Mesenchymal stem cell (in vitro differentiated cells and primary cell): ENCODE measurements around the gene OR4B1.

ENCODE experiments used
- DNase-seq: peaks from one replicate; pipeline ENCODE4 v3.0.0-alpha.2; 2013
- H2AFZ ChIP-seq: one replicate; pipeline ENCODE4 v1.6.1; 2013; ENCODE audit warnings: low read depth, mild to moderate bottlenecking, control low read depth, inconsistent platforms, low read length, moderate library complexity
- H2AK5ac ChIP-seq: 2 replicates; pipeline ENCODE4 v1.6.1; 2013; ENCODE audit warnings: low read length, moderate library complexity, mild to moderate bottlenecking, inconsistent platforms; ENCODE audit not compliant: severe bottlenecking
- H2BK120ac ChIP-seq: one replicate; pipeline ENCODE4 v1.6.1; 2013; ENCODE audit warnings: low read depth, mild to moderate bottlenecking, inconsistent platforms, low read length, moderate library complexity
- H2BK12ac ChIP-seq, 2 experiments: one replicate each; pipeline ENCODE4 v1.6.1; 2013; ENCODE audit warnings: inconsistent platforms in 2 of 2, low read length in 2 of 2, mild to moderate bottlenecking in 2 of 2, moderate library complexity in 2 of 2, control low read depth in 1 of 2
- H2BK15ac ChIP-seq: one replicate; pipeline ENCODE4 v1.6.1; 2013; ENCODE audit warnings: mild to moderate bottlenecking, low read depth, inconsistent platforms; ENCODE audit not compliant: poor library complexity, severe bottlenecking
- H2BK5ac ChIP-seq: 2 replicates; pipeline ENCODE4 v1.6.1; 2013; ENCODE audit warnings: low read depth, mild to moderate bottlenecking, low read length, control low read depth, inconsistent platforms; ENCODE audit not compliant: poor library complexity, severe bottlenecking
- H3K14ac ChIP-seq, 2 experiments: one replicate each; pipeline ENCODE4 v1.6.1; 2013; ENCODE audit warnings: inconsistent platforms in 2 of 2, low read length in 2 of 2, control low read depth in 1 of 2, mild to moderate bottlenecking in 1 of 2, moderate library complexity in 1 of 2
- H3K18ac ChIP-seq, 2 experiments: one replicate each; pipeline ENCODE4 v1.6.1; 2013; ENCODE audit warnings: inconsistent platforms in 2 of 2, low read length in 2 of 2, control low read depth in 1 of 2, low read depth in 1 of 2, mild to moderate bottlenecking in 1 of 2
- H3K23ac ChIP-seq, 2 experiments: one replicate each; pipeline ENCODE4 v1.6.1; 2013; ENCODE audit warnings: inconsistent platforms in 2 of 2, low read length in 2 of 2, mild to moderate bottlenecking in 2 of 2, moderate library complexity in 2 of 2, control low read depth in 1 of 2
- H3K27ac ChIP-seq: 2 replicates; pipeline ENCODE4 v1.5.1; 2013; ENCODE audit warnings: mild to moderate bottlenecking, moderate library complexity, low read length, control low read depth, inconsistent platforms; ENCODE audit not compliant: poor library complexity, severe bottlenecking
- H3K27me3 ChIP-seq, 2 experiments: 2 replicates each; pipeline versions ENCODE4 v1.6.1 to v1.7.0; 2013; ENCODE audit warnings: low read length in 2 of 2, mild to moderate bottlenecking in 2 of 2, moderate library complexity in 2 of 2, control low read depth in 1 of 2, inconsistent platforms in 1 of 2; ENCODE audit not compliant: control insufficient read depth in 1 of 2, insufficient read depth in 1 of 2
- H3K36me3 ChIP-seq, 2 experiments: 2 replicates each; pipeline versions ENCODE4 v1.6.1 to v1.7.0; 2013; ENCODE audit warnings: low read length in 2 of 2, control low read depth in 1 of 2, inconsistent platforms in 1 of 2, low read depth in 1 of 2, mild to moderate bottlenecking in 1 of 2; ENCODE audit not compliant: insufficient read depth in 2 of 2, control insufficient read depth in 1 of 2
- H3K4ac ChIP-seq, 2 experiments: one replicate each; pipeline ENCODE4 v1.6.1; 2013; ENCODE audit warnings: inconsistent platforms in 2 of 2, low read length in 2 of 2, mild to moderate bottlenecking in 2 of 2, moderate library complexity in 2 of 2, control low read depth in 1 of 2, low read depth in 1 of 2
- H3K4me1 ChIP-seq: 2 replicates; pipeline ENCODE4 v1.6.1; 2013; ENCODE audit warnings: low read depth, low read length, control low read depth; ENCODE audit not compliant: control insufficient read depth, insufficient read depth
- H3K4me2 ChIP-seq: 2 replicates; pipeline ENCODE4 v1.6.1; 2013; ENCODE audit warnings: low read length, mild to moderate bottlenecking, inconsistent platforms; ENCODE audit not compliant: poor library complexity, severe bottlenecking
- H3K4me3 ChIP-seq, 2 experiments: 2 replicates each; pipeline versions ENCODE4 v1.5.1 to v1.7.0; 2013; ENCODE audit warnings: low read length in 2 of 2, mild to moderate bottlenecking in 2 of 2, control low read depth in 1 of 2, low read depth in 1 of 2; ENCODE audit not compliant: insufficient read depth in 1 of 2
- H3K79me1 ChIP-seq: replicated peaks from 2 replicates; pipeline ENCODE4 v1.6.1; 2013; ENCODE audit warnings: mild to moderate bottlenecking, control low read depth, low read length, inconsistent platforms; ENCODE audit not compliant: poor library complexity, severe bottlenecking
- H3K9ac ChIP-seq: 2 replicates; pipeline ENCODE4 v1.7.0; 2013; ENCODE audit warnings: mild to moderate bottlenecking, low read length, moderate library complexity
- H3K9me3 ChIP-seq: 2 replicates; pipeline ENCODE4 v1.7.0; 2013; ENCODE audit warnings: mild to moderate bottlenecking, low read length; ENCODE audit not compliant: control insufficient read depth
- H4K8ac ChIP-seq: one replicate; pipeline ENCODE4 v1.6.1; 2013; ENCODE audit warnings: inconsistent platforms, mild to moderate bottlenecking, low read length, moderate library complexity
- H4K91ac ChIP-seq: one replicate; pipeline ENCODE4 v1.6.1; 2013; ENCODE audit warnings: mild to moderate bottlenecking, low read length, inconsistent platforms
- WGBS: methylation state at CpG from one replicate; pipeline ENCODE4 v1.1.7; 2013; ENCODE audit warnings: mixed read lengths; 5-methylcytosine and 5-hydroxymethylcytosine counted together

The OR4B1 gene

GRCh38 chr11:48169717-48170116 lies 46.9 kb upstream of the OR4B1 start:
- H3K79me1 ChIP-seq: peaks cover 23% of the 10 kb centered on the region
- peak overlapping the region in 1 of 2 experiments; percentile 55 for H3K18ac ChIP-seq
- no peaks in the 10 kb centered on the region for H3K27me3 ChIP-seq
- H2BK12ac ChIP-seq: no peak overlapping the region
- 75% methylated on average over 7 of the region's 7 CpGs for WGBS
- no peak overlapping the region for H4K91ac ChIP-seq
- H3K14ac ChIP-seq: no peak overlapping the region
- H2AK5ac ChIP-seq: no peak overlapping the region
- H3K4me1 ChIP-seq: peaks cover 5% of the 10 kb centered on the region
- peak overlapping the region in 1 of 2 experiments; percentile 17 for H3K4ac ChIP-seq
- H3K27ac ChIP-seq: no peak overlapping the region
- H3K9ac ChIP-seq: no peak overlapping the region
- no peaks in the 10 kb centered on the region for H3K9me3 ChIP-seq
- H3K23ac ChIP-seq: no peak overlapping the region
- H3K36me3 ChIP-seq: peaks cover 4 to 34% of the 10 kb centered on the region in 2 experiments
- DNase-seq: peak; percentile 81
- H3K4me3 ChIP-seq: no peak overlapping the region
- H3K4me2 ChIP-seq: no peak overlapping the region
- no peak overlapping the region for H4K8ac ChIP-seq
- H2BK120ac ChIP-seq: no peak overlapping the region
- no peak overlapping the region for H2AFZ ChIP-seq
- no peak overlapping the region for H2BK15ac ChIP-seq
- no peak overlapping the region for H2BK5ac ChIP-seq

GRCh38 chr11:48170241-48171233 lies 46.1 kb upstream of the OR4B1 start:
- Histone ChIP-seq H3K27me3 (no peaks in the 10 kb centered on the region), H3K4me3 (no peak overlapping the region), H3K4me2 (no peak overlapping the region), H3K36me3 (peaks cover 0 to 33% of the 10 kb centered on the region in 2 experiments), H2BK5ac (no peak overlapping the region), H3K27ac (no peak overlapping the region), H2AK5ac (no peak overlapping the region), H3K9ac (peak overlapping the region; percentile 63), H3K79me1 (peaks cover 22% of the 10 kb centered on the region), H2BK12ac (no peak overlapping the region), H2BK15ac (no peak overlapping the region), H2BK120ac (no peak overlapping the region), H3K9me3 (no peaks in the 10 kb centered on the region), H4K91ac (no peak overlapping the region), H3K18ac (peak overlapping the region in 1 of 2 experiments; percentile 55), H3K4ac (peak overlapping the region in 1 of 2 experiments; percentile 17), H3K14ac (no peak overlapping the region), H4K8ac (peak overlapping the region; percentile 51), H3K4me1 (peaks cover 6% of the 10 kb centered on the region), H2AFZ (no peak overlapping the region), H3K23ac (no peak overlapping the region)
- whole genome bisulfite sequencing: 72% methylated on average over 9 of the region's 10 CpGs
- DNase-seq: peak; percentile 73

DNA sequence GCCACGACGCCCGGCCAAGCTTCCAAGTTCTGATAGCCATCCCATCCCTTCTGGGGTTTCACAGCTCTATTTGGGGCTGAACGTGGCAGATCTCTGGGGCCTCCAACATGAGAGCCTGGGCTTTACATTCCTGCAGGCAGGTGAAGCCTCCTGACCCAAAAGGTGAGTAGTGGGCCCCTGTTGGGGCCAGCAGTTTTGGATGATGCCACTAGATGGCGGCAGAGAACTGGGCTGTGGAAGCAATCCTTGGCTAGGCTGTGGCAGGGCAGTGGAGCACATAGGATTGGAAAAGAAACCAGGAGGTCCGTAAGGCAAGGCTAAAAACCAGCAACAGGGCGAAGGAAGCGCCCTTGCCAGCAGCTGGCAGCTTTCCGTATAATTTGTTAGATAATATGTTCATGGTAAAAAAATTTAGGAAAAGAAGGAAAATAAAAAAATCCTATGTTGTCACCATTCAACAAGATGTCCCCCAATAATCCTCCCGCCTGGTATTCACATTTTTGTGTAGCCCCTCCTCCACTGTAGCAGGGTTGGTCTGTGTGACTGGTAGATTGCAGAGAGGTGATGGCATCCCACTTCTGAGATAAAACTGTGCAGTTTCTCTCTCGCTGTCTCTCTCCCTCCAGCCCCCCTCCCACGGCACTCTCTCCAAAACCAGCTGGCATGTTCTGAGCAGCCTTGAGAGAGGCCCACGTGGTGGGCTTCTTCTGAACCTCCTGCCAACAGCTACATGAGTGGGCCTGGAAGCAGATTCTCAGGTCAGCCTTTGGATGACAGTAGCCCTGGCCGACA lies 43.6 kb upstream of the OR4B1 start:
- no peak overlapping the region for H2BK15ac ChIP-seq
- WGBS: 35% methylated on average over 12 of the region's 14 CpGs

GRCh38 chr11:48177661-48178060 lies 38.9 kb upstream of the OR4B1 start:
- H3K23ac ChIP-seq: no peak overlapping the region
- peaks cover 0 to 10% of the 10 kb centered on the region in 2 experiments for H3K36me3 ChIP-seq
- no peak overlapping the region for H2AFZ ChIP-seq
- no peak overlapping the region for H2AK5ac ChIP-seq
- H3K27ac ChIP-seq: no peak overlapping the region
- H3K9ac ChIP-seq: no peak overlapping the region
- no peak for DNase-seq
- no peak overlapping the region for H2BK120ac ChIP-seq
- H3K14ac ChIP-seq: no peak overlapping the region
- no peak overlapping the region for H3K4me2 ChIP-seq
- H3K4me3 ChIP-seq: no peak overlapping the region
- H3K4me1 ChIP-seq: peaks cover 1% of the 10 kb centered on the region
- no peak overlapping the region for H2BK5ac ChIP-seq
- no peak overlapping the region for H3K18ac ChIP-seq
- H4K8ac ChIP-seq: no peak overlapping the region
- no peak overlapping the region for H3K4ac ChIP-seq
- H2BK15ac ChIP-seq: no peak overlapping the region
- peaks cover 3% of the 10 kb centered on the region for H3K79me1 ChIP-seq
- H3K27me3 ChIP-seq: peaks cover 0 to 3% of the 10 kb centered on the region in 2 experiments
- no peak overlapping the region for H4K91ac ChIP-seq
- no peak overlapping the region for H2BK12ac ChIP-seq
- WGBS: 96% methylated on average over 1 of the region's 4 CpGs
- H3K9me3 ChIP-seq: no peaks in the 10 kb centered on the region

More for the DNA sequence above, 43.6 kb upstream of the OR4B1 start:
- peak; percentile 65 for DNase-seq
- Histone ChIP-seq H3K4me1 (peaks cover 4% of the 10 kb centered on the region), H4K91ac (no peak overlapping the region), H2BK5ac (no peak overlapping the region), H2BK120ac (no peak overlapping the region), H3K9me3 (no peaks in the 10 kb centered on the region), H3K14ac (no peak overlapping the region), H2AFZ (no peak overlapping the region), H2BK12ac (no peak overlapping the region), H2AK5ac (no peak overlapping the region), H3K18ac (no peak overlapping the region), H3K36me3 (peaks cover 0 to 24% of the 10 kb centered on the region in 2 experiments), H3K79me1 (peaks cover 16% of the 10 kb centered on the region), H3K9ac (peak overlapping the region; percentile 70), H4K8ac (no peak overlapping the region), H3K27ac (no peak overlapping the region), H3K27me3 (no peaks in the 10 kb centered on the region), H3K4ac (no peak overlapping the region), H3K4me2 (no peak overlapping the region), H3K23ac (no peak overlapping the region), H3K4me3 (peak overlapping the region in 1 of 2 experiments; percentile 58)
